Measurements from ENCODE around the gene TGIF1.

TGIF1 gene

GRCh38 chr18:3434685-3435084 is 15.3 kb upstream of the TGIF1 start:
- DNase-seq (ENCODE audit: low read depth) = no peak

DNA sequence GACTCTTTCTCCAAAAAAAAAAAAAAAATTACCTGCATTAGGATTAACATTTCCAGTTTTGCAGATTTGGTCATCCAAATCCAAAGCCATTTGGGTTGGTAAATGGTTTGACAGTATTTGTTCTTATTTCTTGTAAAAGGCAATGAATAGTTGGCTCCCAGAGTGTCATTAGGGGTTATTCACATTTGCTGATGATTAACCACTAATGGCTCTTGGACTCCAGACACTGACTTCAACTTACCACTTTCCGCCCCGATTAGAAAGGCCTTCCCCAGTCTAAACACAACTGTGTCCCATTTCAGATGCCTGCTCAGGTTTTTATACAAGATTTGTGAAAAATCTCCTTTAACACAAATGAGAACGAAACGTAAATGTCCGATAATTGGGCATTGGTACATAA is 9.6 kb upstream of the TGIF1 start:
- no peak for DNase-seq (ENCODE audit: low read depth)

DNA sequence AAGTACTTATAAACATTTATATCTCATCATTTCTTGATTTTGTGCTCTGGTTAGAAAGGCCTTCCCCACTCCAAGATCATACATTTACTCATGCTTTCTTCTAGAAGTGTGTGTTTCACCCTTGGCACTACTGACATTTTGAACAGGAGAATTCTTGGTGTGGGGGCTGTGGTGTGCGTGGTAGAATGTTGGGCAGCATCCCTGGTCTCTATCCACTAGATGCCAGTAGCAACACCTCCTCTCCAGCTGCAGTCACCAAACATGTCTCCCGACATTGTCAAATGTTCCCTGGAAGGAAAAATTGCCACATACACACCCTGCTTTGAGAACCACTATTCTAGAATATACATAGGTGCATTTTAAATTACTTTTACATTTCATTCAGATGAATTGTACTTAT is 8.7 kb upstream of the TGIF1 start:
- DNase-seq (ENCODE audit: low read depth) = peak; percentile 71

DNA sequence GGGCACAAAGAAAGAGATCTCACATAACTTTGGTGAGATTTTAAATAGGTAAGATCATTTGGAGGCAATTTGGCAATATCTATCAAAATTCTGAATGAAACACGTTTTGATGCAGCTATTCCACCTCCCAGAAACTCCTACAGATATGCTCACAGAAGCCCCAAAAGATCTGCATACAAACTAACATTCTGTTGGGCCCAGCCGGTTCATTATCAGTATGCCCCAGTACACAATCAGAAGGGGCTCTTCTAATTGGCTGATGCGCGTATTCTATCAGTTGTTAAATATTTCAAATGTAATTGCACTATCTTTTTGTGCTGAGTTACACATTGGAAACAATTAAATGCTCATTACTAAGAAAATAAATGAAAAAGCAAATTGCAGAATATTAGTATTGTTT is 7.1 kb upstream of the TGIF1 start:
- no peak for DNase-seq (ENCODE audit: low read depth)

- no peak for DNase-seq (ENCODE audit: low read depth)
Measured at GRCh38 chr18:3444296-3444695, 5.7 kb upstream of the TGIF1 start.

DNA sequence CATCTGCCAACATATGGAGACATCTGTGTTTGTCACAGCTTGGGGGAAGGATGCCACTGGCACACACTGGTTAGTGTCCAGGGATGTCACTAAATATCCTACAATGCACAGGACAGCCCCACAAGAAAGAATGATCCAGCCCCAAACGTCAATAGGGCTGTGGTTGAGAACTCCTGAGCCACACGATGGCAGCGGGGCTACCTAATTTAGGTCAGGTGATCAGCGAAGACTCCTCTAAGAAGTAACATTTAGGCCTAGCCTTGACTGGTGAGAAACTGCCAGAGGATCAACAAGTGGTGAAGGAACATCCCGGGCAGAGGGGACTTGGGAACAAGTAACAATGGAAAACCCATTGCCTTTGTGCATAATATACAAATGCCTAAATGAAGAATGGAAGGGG is 5.0 kb upstream of the TGIF1 start:
- no peak for DNase-seq (ENCODE audit: low read depth)

- peak; percentile 78 for DNase-seq (ENCODE audit: low read depth)
Measured at GRCh38 chr18:3447068-3447894, 2.7 kb upstream of the TGIF1 start.

GRCh38 chr18:3447895-3448837 is 1.8 kb upstream of the TGIF1 start:
- DNase-seq (ENCODE audit: low read depth) = peak; percentile 99

- DNase-seq (ENCODE audit: low read depth) = peak; percentile 99
Measured at GRCh38 chr18:3448838-3449511, 997 bp upstream of the TGIF1 start.

DNA sequence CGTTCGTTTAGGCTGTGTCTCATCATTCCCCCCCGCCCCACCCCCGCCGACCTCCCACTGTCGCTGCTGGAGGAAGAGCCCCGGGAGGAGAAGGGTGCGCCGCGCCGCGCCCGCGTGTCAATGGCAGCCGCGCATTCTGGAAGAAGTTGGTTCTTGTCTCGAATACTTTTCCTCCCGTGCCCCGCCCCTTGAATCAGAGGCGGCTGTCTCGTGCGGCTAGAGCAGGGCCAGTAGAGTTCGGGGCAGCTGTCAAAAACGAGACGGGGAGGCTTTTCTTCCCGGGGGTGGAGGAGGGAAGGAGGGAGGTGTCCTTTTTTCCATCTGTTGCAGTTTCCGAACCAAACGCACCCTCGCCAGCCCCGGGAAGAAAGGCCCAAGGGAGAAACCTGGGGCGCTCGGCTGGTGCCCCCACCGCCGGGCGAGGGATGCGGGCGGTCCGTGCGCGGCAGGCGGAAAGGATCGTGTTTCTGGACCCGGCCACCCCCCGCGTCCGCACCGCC is 410 bp upstream of the TGIF1 start:
- no peak for DNase-seq (ENCODE audit: low read depth)

DNA sequence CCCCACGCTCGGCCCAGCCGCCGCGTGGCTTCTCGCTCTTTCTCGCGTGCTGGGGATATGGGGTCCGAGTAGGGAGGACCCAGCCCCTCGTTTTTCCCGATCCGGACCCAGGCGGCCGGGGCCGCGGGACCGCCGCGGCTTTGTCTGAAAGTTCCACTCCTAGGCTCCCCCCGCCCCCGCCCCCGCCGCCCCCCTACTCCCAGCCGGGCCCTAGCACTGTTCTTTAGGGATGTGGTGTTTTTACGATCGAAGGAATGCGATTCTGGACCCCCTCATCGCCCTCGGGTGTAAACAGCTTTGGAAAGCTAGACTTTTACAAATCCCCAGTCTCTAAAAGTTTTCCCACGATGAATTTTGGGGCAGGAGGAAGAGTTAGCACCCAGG is 819 bp downstream of the TGIF1 start:
- DNase-seq (ENCODE audit: low read depth) = no peak

GRCh38 chr18:3451183-3451988 is 1.4 kb downstream of the TGIF1 start:
- DNase-seq (ENCODE audit: low read depth) = peak; percentile 95

DNA sequence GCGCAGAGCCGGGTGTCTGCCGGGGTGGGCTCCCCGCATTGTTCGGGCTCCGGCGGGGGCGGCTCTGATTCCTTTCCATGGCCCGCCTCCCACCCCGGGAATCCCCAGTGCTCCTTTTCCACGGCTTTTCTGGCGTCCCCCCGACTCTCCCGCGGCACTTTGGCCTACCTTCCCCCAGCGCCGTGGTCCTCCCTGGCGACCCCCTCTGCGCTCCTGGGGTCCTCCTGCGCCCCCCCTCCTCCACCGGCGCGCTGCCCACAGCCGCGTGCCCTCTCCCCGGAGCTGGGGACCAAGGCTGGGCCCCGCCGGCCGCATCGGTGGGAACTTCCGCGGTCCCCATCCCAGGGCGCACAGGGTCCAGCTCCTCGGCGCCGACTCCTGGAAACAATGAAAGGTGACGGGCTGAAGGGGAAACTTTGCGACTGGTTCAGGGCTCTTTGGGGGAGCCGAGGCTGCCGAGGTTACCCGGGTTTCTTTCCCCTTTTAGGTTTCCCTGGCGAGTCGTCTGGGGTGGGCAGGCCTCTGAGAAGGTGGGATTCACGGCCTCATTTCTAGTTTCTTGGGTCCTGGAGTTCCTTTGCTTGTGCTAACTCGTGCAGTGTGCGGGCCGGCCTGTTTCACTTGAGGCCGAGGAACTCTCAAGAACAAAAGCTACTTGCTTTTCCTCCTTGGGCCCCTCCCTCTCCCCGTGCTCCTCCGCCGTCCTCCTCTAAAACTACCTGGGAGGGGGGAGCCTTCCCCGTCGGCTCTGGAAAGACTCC is 2.2 kb downstream of the TGIF1 start:
- peak; percentile 78 for DNase-seq (ENCODE audit: low read depth)

GRCh38 chr18:3452750-3453539 is 3.0 kb downstream of the TGIF1 start:
- DNase-seq (ENCODE audit: low read depth) = no peak

DNA sequence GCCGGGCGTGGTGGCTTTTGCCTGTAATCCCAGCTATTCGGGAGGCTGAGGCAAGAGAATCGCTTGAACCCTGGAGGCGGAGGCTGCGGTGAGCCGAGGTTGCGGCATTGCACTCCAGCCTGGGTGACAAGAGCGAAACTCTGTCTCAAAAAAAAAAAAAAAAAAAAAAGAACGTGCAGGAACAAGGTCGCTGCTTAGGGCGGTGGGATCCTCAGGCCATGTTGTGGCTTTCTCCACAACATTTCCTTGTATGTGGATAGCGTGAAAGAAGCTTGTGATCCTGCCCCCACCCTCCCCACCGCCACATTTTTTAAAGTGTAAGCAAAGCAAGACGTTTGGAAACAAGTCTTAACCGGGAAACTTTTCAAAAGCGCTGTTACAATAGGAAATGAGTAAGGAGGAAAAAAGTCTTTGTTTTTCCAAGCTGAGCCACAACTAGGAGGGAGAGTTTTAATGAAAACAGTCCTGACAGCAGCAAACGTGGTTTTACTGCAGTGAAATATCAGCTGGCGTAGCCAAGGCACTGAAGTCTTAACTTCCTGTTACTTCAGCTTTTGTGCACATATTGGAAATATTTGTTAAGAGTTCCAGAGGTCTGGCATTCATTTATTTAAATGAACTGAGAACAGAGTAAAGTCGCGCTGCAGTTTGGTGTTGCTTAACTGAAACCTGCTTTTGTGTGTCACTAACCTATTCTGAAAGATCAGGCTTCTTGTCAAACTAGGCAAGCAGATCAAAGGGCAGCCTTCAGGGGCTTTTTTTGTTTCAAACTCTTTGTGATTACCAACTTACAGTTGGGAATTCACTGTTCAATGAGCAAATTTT is 3.8 kb downstream of the TGIF1 start:
- DNase-seq (ENCODE audit: low read depth) = peak; percentile 98

GRCh38 chr18:3454365-3455089 is 4.6 kb downstream of the TGIF1 start:
- DNase-seq (ENCODE audit: low read depth) = peak; percentile 59

- DNase-seq (ENCODE audit: low read depth) = no peak
Measured at GRCh38 chr18:3455090-3455635, 5.2 kb downstream of the TGIF1 start.
